Natural killer cell (primary cell): ENCODE results near the gene HPF1. TPM values are rescaled to one million over a fixed set of nuclear protein-coding genes. Genes with fewer than 3 reads are reported as not detected.

ENCODE experiments used
- ATAC-seq, 3 donors: fragments of 150-1000 bp in 2 of 3; fragments of 200-7000 bp in 1 of 3; cut with Tn5 transposase; 1 replicate in 1 of 3; 2 replicates in 2 of 3; pipeline ENCODE4 v1.10.0; 2021; ENCODE audit warnings: mild to moderate bottlenecking in 2 of 3, moderate library complexity in 2 of 3
- DNase-seq, 2 donors: peaks; one replicate each; pipeline versions ENCODE4 v3.0.0 to v3.0.0-alpha.2; 2013 to 2021; ENCODE audit warnings: mixed read lengths in 1 of 2
- H3K27ac ChIP-seq: one replicate; pipeline ENCODE4 v1.5.1; 2013; ENCODE audit warnings: mild to moderate bottlenecking, low read length
- H3K27me3 ChIP-seq: one replicate; pipeline ENCODE4 v1.6.1; 2013; ENCODE audit warnings: low read length; ENCODE audit not compliant: control insufficient read depth, insufficient read depth
- H3K36me3 ChIP-seq: one replicate; pipeline ENCODE4 v1.6.1; 2013; ENCODE audit warnings: low read length; ENCODE audit not compliant: control insufficient read depth, insufficient read depth
- H3K4me1 ChIP-seq: one replicate; pipeline ENCODE4 v1.6.1; 2013; ENCODE audit warnings: low read length; ENCODE audit not compliant: control insufficient read depth, insufficient read depth
- H3K4me3 ChIP-seq: one replicate; pipeline ENCODE4 v1.5.1; 2013; ENCODE audit warnings: low read length
- H3K9me3 ChIP-seq: one replicate; pipeline ENCODE4 v1.6.1; 2013; ENCODE audit warnings: low read length; ENCODE audit not compliant: control insufficient read depth, insufficient read depth
- H3K27ac Mint-ChIP-seq, 2 donors: one replicate each; pipeline ENCODE4 v1.8.0; 2022; ENCODE audit warnings: mild to moderate bottlenecking in 2 of 2, mixed read lengths in 2 of 2, moderate library complexity in 1 of 2
- H3K27me3 Mint-ChIP-seq, 2 donors: one replicate each; pipeline ENCODE4 v1.8.0; 2022; ENCODE audit warnings: low read depth in 2 of 2, mixed read lengths in 2 of 2
- H3K36me3 Mint-ChIP-seq: one replicate; pipeline ENCODE4 v1.8.0; 2022; ENCODE audit warnings: mixed read lengths
- H3K4me1 Mint-ChIP-seq, 2 donors: one replicate each; pipeline ENCODE4 v1.8.0; 2022; ENCODE audit warnings: mixed read lengths in 2 of 2
- H3K4me3 Mint-ChIP-seq: one replicate; pipeline ENCODE4 v1.8.0; 2022; ENCODE audit warnings: mild to moderate bottlenecking, moderate library complexity, mixed read lengths
- H3K9me3 Mint-ChIP-seq, 2 donors: one replicate each; pipeline ENCODE4 v1.8.0; 2022; ENCODE audit warnings: mixed read lengths in 2 of 2
- WGBS: methylation state at CpG from one replicate; pipeline ENCODE4 v1.1.7; 2013; ENCODE audit warnings: missing lambda C conversion rate; ENCODE audit not compliant: insufficient coverage; 5-methylcytosine and 5-hydroxymethylcytosine counted together
- intact Hi-C: fragments of 100-400 bp; cut with micrococcal nuclease; formaldehyde crosslinking; loops from one replicate; pipeline ENCODE4 v1.14.2; 2022
- total RNA-seq, 4 donors: library from RNA; stranded (reverse); fragments of 120-200 nt in 1 of 4; gene quantifications; one replicate each; pipeline versions ENCODE4 v1.2.3 to v1.2.4, GENCODE V29; 2013 to 2022
- TF ChIP-seq, protein P1 (sequence below): fragments of 200-600 bp; IDR thresholded peaks from one replicate; pipeline ENCODE4 v1.8.0; 2022; ENCODE audit warnings: antibody characterized with exemption

The HPF1 gene
- total RNA-seq, 3 donors from 2014 or later (not counting 1 experiment from before 2014, with no cell fraction given), result 12.9 to 16.1 (median 14.6) TPM

DNA sequence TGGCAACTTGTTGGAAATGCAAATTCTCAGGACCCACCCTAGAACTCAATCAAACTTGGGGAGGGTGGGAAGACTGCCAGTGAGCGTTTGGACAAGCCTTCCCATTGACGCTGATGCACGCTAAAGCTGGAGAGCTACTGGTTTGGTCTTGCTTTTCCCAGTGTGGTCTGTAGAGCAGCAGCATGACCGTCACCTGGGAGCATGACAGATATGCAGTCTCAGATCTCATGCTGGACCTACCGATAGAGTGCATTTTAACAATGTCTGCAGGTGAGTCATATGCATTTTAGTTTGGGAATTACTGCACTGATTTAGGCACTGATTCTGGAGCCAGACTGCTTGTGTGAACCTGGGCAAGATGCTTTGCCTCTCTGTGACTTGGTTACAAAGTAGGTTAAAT lies 27.2 kb downstream of the HPF1 start:
- Histone ChIP-seq H3K4me3 (no peak overlapping the region), H3K27me3 (no peaks in the 10 kb centered on the region), H3K27ac (no peak overlapping the region), H3K4me1 (no peaks in the 10 kb centered on the region), H3K9me3 (no peaks in the 10 kb centered on the region), H3K36me3 (peaks cover 21% of the 10 kb centered on the region)
- intact Hi-C loops, result no loop called here
- H3K27ac Mint-ChIP-seq, result no peak overlapping the region
- ATAC-seq, result no peak
- TF ChIP-seq, protein P1, sequence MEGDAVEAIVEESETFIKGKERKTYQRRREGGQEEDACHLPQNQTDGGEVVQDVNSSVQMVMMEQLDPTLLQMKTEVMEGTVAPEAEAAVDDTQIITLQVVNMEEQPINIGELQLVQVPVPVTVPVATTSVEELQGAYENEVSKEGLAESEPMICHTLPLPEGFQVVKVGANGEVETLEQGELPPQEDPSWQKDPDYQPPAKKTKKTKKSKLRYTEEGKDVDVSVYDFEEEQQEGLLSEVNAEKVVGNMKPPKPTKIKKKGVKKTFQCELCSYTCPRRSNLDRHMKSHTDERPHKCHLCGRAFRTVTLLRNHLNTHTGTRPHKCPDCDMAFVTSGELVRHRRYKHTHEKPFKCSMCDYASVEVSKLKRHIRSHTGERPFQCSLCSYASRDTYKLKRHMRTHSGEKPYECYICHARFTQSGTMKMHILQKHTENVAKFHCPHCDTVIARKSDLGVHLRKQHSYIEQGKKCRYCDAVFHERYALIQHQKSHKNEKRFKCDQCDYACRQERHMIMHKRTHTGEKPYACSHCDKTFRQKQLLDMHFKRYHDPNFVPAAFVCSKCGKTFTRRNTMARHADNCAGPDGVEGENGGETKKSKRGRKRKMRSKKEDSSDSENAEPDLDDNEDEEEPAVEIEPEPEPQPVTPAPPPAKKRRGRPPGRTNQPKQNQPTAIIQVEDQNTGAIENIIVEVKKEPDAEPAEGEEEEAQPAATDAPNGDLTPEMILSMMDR, result no peak
- H3K27me3 Mint-ChIP-seq, result no peaks in the 10 kb centered on the region
- no peaks in the 10 kb centered on the region for H3K4me1 Mint-ChIP-seq
- no peak overlapping the region for H3K4me3 Mint-ChIP-seq
- WGBS, result 100% methylated on average over 5 of the region's 5 CpGs
- no peak for DNase-seq
- H3K9me3 Mint-ChIP-seq, result no peaks in the 10 kb centered on the region
- H3K36me3 Mint-ChIP-seq, result peaks cover 4% of the 10 kb centered on the region

DNA sequence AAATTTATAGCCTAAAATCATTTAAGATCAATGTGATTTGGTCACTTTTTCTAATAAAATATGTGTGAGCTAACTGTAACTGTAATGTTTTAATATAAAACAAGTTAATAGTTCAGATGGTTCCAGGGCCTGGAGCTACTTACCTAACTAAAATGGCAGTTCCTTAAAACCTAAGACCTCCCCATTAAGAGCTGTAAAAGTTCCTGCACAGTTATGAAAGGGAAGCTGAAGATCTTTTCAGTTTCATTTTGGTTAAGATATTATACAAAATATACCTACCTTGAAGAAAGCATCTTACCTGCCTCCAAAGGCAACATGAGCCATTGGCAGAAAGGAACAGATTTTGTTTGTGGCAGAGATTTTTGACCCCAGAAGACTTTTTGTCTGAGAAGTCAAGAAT lies 30.1 kb downstream of the HPF1 start:
- Histone ChIP-seq H3K9me3 (no peaks in the 10 kb centered on the region), H3K27me3 (no peaks in the 10 kb centered on the region), H3K4me3 (no peak overlapping the region), H3K27ac (no peak overlapping the region), H3K36me3 (peaks cover 21% of the 10 kb centered on the region), H3K4me1 (no peaks in the 10 kb centered on the region)
- no peaks in the 10 kb centered on the region for H3K27me3 Mint-ChIP-seq
- no peak for DNase-seq
- H3K36me3 Mint-ChIP-seq, result no peaks in the 10 kb centered on the region
- no peaks in the 10 kb centered on the region for H3K4me1 Mint-ChIP-seq
- no peak overlapping the region for H3K4me3 Mint-ChIP-seq
- H3K9me3 Mint-ChIP-seq, result no peaks in the 10 kb centered on the region
- intact Hi-C loops, result no loop called here
- ATAC-seq, result no peak
- H3K27ac Mint-ChIP-seq, result peak overlapping the region in 1 of 2 donors; percentile 43
- TF ChIP-seq, protein P1, result no peak

DNA sequence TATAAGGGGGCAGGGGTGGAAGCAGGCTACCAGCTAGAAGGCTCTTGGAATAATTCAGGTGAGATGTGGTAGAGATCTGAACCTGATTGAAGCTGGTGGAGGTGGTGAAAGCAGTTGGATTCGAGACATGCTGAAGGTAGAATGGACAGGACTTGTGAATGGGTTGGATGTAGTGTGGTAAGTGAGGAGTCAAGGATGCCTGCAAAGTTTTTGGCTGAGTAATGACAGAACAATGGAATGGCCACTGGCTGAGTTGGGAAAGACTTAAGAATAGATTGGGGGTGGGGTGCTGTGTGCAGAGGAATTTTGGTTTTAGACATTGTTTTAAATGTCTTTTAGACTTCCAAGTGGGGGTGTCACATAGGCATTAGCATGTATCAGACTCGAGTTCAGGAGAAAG lies 33.5 kb downstream of the HPF1 start:
- H3K4me3 Mint-ChIP-seq, result no peak overlapping the region
- 92% methylated on average over 2 of the region's 2 CpGs for WGBS
- no peak overlapping the region for H3K27ac Mint-ChIP-seq

More for the DNA sequence above, 33.5 kb downstream of the HPF1 start:
- TF ChIP-seq, protein P1, result no peak
- H3K27ac ChIP-seq, result no peak overlapping the region
- intact Hi-C loops, result no loop called here
- no peaks in the 10 kb centered on the region for H3K27me3 ChIP-seq
- Mint-ChIP-seq H3K36me3 (no peaks in the 10 kb centered on the region), H3K4me1 (no peaks in the 10 kb centered on the region), H3K27me3 (no peaks in the 10 kb centered on the region), H3K9me3 (no peaks in the 10 kb centered on the region)
- no peak for DNase-seq
- H3K36me3 ChIP-seq, result peaks cover 15% of the 10 kb centered on the region
- H3K4me3 ChIP-seq, result no peak overlapping the region
- no peaks in the 10 kb centered on the region for H3K4me1 ChIP-seq
- no peaks in the 10 kb centered on the region for H3K9me3 ChIP-seq
- ATAC-seq, result no peak
